ENCODE measurements around the gene KHNYN. TPM values are rescaled to one million over a fixed set of nuclear protein-coding genes. Genes with fewer than 3 reads are reported as not detected.
"Not testable (repeated sequence)": the region's sequence is repeated elsewhere in the genome, so short reads cannot be mapped to it uniquely, and the experiment has no call there.

Gene KHNYN
- total RNA-seq, 3 donors from 2014 or later = 85.9 to 102 (median 86.9) TPM

GRCh38 chr14:24461336-24461735 lies 31.6 kb downstream of the KHNYN start:
- no peaks in the 10 kb centered on the region for H3K36me3 ChIP-seq (ENCODE audit: low read depth)
- peaks cover 8% of the 10 kb centered on the region for H3K4me1 ChIP-seq (ENCODE audit: low read depth)
- intact Hi-C loops (cut with DNase I, micrococcal nuclease) = no loop called here
- DNase-seq (no peak), ATAC-seq (no peak)
- no peaks in the 10 kb centered on the region for H3K9me3 ChIP-seq
- H3K4me3 ChIP-seq = no peak overlapping the region
- no peak for TF ChIP-seq CTCF (IDR thresholded peaks at IDR 0.05)

GRCh38 chr14:24463017-24463883 lies 33.5 kb downstream of the KHNYN start:
- H3K9me3 ChIP-seq = no peaks in the 10 kb centered on the region
- intact Hi-C loops (cut with DNase I, micrococcal nuclease) = no loop called here
- DNase-seq = no peak
- no peak for ATAC-seq
- H3K36me3 ChIP-seq (ENCODE audit: low read depth) = no peaks in the 10 kb centered on the region
- TF ChIP-seq CTCF (IDR thresholded peaks at IDR 0.05) = no peak
- H3K4me3 ChIP-seq = no peak overlapping the region
- H3K4me1 ChIP-seq (ENCODE audit: low read depth) = peaks cover 8% of the 10 kb centered on the region

GRCh38 chr14:24463884-24464785 lies 34.4 kb downstream of the KHNYN start:
- intact Hi-C loops (cut with DNase I, micrococcal nuclease) = no loop called here
- no peak for TF ChIP-seq CTCF (IDR thresholded peaks at IDR 0.05)
- Histone ChIP-seq H3K36me3 (ENCODE audit: low read depth) (no peaks in the 10 kb centered on the region), H3K4me3 (no peak overlapping the region), H3K4me1 (ENCODE audit: low read depth) (peaks cover 8% of the 10 kb centered on the region), H3K9me3 (no peaks in the 10 kb centered on the region)
- ATAC-seq (no peak), DNase-seq (no peak)

GRCh38 chr14:24465368-24465767 lies 35.6 kb downstream of the KHNYN start:
- TF ChIP-seq CTCF (IDR thresholded peaks at IDR 0.05) = no peak
- intact Hi-C loops (cut with DNase I, micrococcal nuclease) = no loop called here
- Histone ChIP-seq H3K4me1 (ENCODE audit: low read depth) (peaks cover 8% of the 10 kb centered on the region), H3K36me3 (ENCODE audit: low read depth) (no peaks in the 10 kb centered on the region), H3K4me3 (no peak overlapping the region), H3K9me3 (no peaks in the 10 kb centered on the region)
- DNase-seq (no peak), ATAC-seq (no peak)

GRCh38 chr14:24465805-24466204 lies 36.1 kb downstream of the KHNYN start:
- Histone ChIP-seq H3K36me3 (ENCODE audit: low read depth) (no peaks in the 10 kb centered on the region), H3K9me3 (no peaks in the 10 kb centered on the region), H3K4me1 (ENCODE audit: low read depth) (peaks cover 8% of the 10 kb centered on the region), H3K4me3 (no peak overlapping the region)
- no peak for DNase-seq
- no peak for ATAC-seq
- TF ChIP-seq CTCF (IDR thresholded peaks at IDR 0.05) = no peak
- intact Hi-C loops (cut with DNase I, micrococcal nuclease) = no loop called here

- DNase-seq; ATAC-seq; H3K36me3 ChIP-seq (ENCODE audit: low read depth); H3K4me1 ChIP-seq (ENCODE audit: low read depth); H3K4me3 ChIP-seq; H3K9me3 ChIP-seq; intact Hi-C loops (cut with DNase I, micrococcal nuclease): not testable (repeated sequence)
Measured at GRCh38 chr14:24470450-24470849, 40.7 kb downstream of the KHNYN start.
